Upper lobe of left lung (tissue), 4 donors: Measurements from ENCODE around the gene ACSM4.
"Not testable (repeated sequence)": the region's sequence is repeated elsewhere in the genome, so short reads cannot be mapped to it uniquely, and the experiment has no call there.

Experiments
- POLR2A ChIP-seq, 4 donors: fragments of 450-650 bp; IDR thresholded peaks; one replicate each; pipeline ENCODE4 v1.5.1; 2016 to 2017; ENCODE audit warnings: antibody characterized with exemption in 4 of 4, mild to moderate bottlenecking in 2 of 4
- POLR2AphosphoS5 ChIP-seq, 2 donors: sonication (generic); formaldehyde crosslinking; IDR thresholded peaks; one replicate each; pipeline ENCODE4 v1.5.1; 2017; ENCODE audit warnings: antibody characterized with exemption in 2 of 2
- TF ChIP-seq, protein P1 (sequence below), 6 experiments: fragments of 450-650 bp in 4 of 6; fragments of 200-600 bp in 2 of 6; sonication (generic) in 2 of 6; IDR thresholded peaks; one replicate each; pipeline ENCODE4 v1.5.1; 2016 to 2019; ENCODE audit warnings: antibody characterized with exemption in 6 of 6

DNA sequence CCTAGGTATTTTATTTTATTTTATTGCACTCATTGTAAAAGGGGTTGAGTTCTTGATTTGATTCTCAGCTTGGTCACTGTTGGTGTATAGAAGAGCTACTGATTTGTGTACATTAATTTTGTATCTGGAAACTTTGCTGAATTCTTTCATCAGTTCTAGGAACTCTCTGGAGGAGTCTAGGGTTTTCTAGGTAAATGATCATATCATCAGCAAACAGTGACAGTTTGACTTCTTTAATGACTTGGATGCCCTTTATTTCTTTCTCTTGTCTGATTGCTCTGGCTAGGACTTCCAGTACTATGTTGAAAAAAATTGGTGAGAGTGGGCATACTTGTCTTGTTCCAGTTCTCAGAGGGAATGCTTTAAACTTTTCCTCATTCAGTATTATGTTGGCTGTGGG, 28.4 kb upstream of the ACSM4 start:
- not testable (repeated sequence) for TF ChIP-seq POLR2AphosphoS5, POLR2A (IDR thresholded peaks at IDR 0.05)
- TF ChIP-seq, protein P1, sequence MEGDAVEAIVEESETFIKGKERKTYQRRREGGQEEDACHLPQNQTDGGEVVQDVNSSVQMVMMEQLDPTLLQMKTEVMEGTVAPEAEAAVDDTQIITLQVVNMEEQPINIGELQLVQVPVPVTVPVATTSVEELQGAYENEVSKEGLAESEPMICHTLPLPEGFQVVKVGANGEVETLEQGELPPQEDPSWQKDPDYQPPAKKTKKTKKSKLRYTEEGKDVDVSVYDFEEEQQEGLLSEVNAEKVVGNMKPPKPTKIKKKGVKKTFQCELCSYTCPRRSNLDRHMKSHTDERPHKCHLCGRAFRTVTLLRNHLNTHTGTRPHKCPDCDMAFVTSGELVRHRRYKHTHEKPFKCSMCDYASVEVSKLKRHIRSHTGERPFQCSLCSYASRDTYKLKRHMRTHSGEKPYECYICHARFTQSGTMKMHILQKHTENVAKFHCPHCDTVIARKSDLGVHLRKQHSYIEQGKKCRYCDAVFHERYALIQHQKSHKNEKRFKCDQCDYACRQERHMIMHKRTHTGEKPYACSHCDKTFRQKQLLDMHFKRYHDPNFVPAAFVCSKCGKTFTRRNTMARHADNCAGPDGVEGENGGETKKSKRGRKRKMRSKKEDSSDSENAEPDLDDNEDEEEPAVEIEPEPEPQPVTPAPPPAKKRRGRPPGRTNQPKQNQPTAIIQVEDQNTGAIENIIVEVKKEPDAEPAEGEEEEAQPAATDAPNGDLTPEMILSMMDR (IDR thresholded peaks at IDR 0.05): not testable (repeated sequence)
